ENCODE data around the gene TRIM71. TPM values are rescaled to one million over a fixed set of nuclear protein-coding genes. Genes with fewer than 3 reads are reported as not detected.
"Not testable (repeated sequence)": the region's sequence is repeated elsewhere in the genome, so short reads cannot be mapped to it uniquely, and the experiment has no call there.

TRIM71 gene
- total RNA-seq, 1 experiment from 2014 or later: not detected

- DNase-seq (ENCODE audit: extremely low read depth, low read depth): no peak
Measured at GRCh38 chr3:32818970-32819511, 1.2 kb downstream of the TRIM71 start.

- no peak for DNase-seq (ENCODE audit: extremely low read depth, low read depth)
Measured at GRCh38 chr3:32819551-32820348, 2.0 kb downstream of the TRIM71 start.

DNA sequence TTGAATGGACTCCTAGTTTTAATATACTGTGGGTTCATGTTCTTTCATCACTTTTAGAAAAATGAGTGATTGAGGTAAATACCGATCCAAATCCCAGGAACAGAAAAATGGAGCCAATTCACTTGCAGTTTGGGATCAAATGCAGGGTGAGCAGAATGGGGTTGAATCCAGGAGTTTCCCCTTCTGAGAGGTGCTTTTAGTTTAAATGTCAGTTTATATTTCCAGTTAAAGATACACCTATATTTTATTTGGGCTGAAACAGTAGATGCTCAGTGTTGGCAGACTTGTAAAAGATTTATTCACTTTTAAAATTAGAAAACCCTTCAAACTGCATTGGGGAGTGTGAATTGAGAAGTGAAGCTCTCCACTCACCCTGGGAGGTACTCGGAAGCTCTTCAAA, 2.6 kb downstream of the TRIM71 start:
- DNase-seq (ENCODE audit: extremely low read depth, low read depth): no peak

DNA sequence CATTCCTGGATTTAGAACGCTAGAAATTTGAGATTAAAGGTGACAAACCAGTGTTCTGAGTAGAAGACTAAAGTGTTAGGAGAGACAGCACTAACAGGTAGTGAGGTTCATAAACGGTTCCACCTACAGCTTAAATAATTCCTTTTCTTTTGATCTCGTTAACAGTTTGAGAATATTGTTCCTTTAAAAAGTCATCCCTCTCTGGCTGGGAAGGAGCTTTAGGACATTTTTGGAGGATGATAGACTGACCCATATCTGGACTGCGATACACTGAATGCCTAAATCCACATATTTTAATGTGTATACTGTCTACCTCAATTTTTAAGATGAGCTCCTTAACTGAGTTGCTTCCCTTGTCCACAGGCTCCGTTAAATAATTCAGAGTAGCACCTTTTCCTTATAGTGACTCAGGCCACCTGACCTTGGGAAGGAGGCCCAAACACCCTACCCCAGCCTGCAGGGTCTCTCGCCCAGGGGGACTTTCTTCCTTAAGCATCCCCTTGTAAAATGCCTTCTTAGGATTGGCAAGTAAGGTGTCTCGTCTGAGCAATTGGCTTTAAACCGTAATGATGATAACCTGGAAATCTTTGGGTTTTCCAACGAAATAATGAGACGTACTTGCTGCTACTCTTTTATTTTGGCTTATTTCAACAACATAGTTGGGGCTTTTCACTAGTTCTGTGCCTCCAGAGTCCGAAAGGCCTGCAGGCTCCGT, 3.3 kb downstream of the TRIM71 start:
- DNase-seq (ENCODE audit: extremely low read depth, low read depth): no peak

DNA sequence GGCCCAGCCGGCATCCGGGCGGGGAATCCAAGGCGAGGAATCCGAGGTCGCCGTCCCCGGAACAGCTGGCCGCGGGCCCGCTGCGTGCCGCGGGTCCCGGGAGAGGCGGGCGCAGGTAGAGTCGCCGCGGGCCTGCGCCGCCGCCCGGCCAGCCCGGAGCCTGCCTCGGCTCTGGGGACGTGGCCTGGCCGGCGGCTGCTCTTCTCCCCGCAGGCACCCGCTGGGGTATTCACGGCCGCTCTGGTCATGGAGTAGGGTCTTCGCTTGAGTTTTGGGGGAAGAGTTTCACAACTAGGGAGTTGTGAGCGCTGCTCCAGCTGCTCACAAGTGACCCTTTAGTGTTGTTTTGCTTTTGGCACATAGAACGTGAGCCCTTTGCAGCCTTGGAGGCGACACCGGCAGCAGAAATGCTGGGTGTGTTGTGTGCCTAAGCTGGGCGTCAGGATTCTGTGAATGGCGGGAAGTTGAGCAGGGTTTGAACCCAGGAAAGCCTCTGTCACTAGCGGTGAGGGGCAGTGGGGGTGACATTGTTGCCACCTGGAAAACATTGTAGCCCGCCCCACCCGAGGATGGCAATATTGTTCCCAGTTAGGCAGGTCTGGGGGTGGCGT, 4.0 kb downstream of the TRIM71 start:
- DNase-seq (ENCODE audit: extremely low read depth, low read depth): no peak

DNA sequence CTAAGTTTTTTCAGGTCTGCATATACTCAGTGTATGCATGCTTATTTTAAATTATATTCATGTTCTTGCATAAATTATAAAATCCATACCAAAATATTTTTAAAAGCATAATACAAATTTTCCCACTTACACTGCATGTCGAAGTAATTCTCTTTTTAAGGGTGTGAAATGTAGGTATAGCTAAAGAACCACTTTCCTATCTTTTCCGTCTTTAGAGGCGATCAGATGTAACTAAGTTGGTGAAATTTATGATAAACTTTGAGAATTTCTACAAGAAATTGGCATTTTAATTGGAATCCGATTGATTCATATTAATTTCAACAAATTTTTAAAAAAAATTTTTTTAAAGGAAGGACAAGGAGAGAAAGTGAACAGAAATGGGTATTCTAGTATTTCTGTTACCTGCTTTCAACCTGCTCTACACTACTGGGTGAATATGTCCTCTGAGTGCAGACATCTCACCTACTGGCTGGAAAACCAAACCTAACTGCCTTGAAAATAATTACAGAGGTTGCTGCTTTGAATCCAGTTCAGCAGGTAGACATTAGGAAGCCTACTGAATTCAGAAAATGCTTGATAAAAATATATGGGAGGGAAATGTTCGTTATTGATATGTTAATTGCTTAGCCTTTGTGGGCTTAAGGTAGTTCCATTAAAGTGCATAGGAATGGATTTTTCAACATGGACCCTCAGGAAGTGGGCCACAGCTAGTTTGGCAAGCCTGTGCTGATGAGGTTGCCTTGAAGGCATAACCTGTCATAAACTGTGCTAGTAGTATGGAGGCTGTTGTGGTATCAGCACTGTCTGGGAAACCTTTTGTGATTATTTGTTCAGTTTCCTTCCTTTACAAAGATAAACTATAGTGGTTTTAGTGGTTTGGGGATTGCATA, 5.1 kb downstream of the TRIM71 start:
- DNase-seq (ENCODE audit: extremely low read depth, low read depth): no peak

DNA sequence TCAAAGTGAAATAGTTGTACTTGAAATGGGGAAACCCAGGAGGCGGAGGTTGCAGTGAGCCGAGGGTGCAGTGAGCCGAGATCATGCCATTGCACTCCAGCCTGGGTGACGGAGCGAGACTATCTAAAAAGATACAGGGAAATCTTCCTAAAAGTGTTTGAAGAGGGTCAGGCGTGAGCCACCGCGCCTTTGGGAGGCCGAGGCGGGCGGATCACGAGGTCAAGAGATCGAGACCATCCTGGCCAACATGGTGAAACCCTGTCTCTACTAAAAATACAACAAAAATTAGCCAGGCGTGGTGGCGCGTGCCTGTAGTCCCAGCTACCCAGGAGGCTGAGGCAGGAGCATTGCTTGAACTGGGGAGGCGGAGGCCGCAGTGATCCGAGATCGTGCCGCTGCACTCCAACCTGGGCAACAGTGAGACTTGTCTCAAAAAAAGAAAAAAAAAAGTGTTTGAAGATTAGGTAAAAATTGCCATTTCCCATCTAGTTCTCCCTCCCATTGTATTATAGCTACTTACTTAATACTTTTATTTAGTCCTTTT, 5.9 kb downstream of the TRIM71 start:
- not testable (repeated sequence) for DNase-seq (ENCODE audit: extremely low read depth, low read depth)

DNA sequence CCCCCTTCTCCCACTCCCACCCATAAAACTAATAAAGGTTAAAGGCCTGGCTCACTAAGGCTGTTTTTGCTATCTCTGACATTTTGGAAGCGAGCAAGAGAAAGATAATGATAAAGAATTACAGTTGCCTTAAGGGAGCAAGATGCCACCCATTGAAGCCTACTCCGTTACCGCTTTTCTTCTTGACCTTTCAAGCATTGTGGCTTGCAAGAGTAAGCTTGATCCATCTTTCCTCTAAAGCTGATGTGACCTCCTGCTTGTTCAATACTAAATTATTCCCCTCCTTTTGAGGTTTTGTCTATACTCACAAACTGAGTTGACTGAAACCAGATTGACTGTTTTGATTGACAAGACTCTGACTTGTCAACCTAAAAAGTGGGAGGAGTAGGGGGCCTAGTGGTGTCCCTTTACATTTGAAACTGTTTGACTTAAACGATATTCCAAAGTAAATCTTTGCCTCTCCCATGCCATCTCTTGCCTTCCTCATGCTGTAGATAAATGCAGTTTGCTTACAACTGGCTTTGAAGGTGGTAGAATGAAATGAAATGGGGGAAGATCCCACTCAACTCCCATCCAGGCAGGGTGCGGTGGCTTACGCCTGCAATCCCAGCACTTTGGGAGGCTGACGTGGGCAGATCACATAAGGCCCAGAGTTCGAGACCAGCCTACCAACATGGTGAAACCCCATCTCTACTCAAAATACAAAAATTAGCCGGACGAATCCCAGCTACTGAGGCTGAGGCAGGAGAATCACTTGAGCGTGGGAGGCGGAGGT, 8.0 kb downstream of the TRIM71 start:
- DNase-seq (ENCODE audit: extremely low read depth, low read depth): no peak

DNA sequence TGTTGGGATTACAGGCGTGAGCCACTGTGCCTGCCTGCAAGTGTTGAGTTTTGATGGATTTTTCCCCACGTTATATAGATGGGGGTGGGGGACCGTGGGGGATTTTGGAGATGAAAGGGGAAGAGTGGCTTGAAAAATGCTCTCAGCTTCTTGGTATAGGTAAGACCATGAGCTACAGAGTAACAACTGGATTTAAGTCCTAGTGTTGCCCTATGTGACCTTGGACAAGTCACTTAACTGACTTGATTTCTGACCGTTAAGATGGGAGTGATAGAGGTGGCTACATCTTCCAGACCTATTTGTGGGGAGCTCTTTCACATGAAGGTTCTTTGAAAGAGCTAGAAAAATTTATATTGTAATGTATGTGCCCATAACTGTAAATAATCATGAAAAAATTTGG, 13.3 kb downstream of the TRIM71 start:
- DNase-seq (ENCODE audit: extremely low read depth, low read depth): no peak

DNA sequence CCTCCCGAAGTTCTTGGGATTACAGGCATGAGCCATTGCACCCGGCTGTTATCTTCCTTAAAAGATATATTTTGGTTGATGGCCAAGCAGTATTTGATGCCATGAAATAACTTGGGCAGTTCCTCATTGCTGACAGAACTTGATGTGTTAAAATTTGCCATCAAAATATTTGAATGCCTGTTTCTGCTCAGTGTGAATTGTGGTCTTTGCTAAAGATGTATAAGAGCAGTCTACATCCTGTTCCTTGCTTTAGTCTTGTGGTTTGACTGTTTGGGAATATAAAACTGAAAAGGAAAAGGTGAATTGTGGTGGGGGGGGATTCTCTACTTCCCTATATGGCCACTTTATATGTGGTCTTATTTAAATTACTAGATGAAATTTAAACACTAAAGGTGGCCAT, 14.0 kb downstream of the TRIM71 start:
- DNase-seq (ENCODE audit: extremely low read depth, low read depth): no peak

DNA sequence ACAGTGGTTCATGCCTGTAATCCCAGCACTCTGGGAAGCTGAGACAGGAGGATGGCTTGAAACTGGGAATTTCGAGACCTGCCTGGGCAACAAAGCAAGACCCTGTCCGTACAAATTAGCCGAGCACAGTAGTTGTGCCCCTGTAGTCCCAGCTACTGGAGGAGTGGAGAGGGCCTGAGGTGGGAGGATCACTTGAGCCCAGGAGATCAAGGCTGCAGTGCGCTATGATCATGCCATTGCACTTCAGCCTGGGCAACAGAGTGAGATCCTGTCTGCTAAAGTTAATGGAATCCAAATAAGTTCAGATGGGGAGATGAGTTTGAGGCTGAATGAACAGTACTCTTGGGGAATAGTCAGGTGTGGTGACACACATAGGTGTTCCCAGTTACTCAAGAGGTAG, 14.4 kb downstream of the TRIM71 start:
- DNase-seq (ENCODE audit: extremely low read depth, low read depth): no peak

DNA sequence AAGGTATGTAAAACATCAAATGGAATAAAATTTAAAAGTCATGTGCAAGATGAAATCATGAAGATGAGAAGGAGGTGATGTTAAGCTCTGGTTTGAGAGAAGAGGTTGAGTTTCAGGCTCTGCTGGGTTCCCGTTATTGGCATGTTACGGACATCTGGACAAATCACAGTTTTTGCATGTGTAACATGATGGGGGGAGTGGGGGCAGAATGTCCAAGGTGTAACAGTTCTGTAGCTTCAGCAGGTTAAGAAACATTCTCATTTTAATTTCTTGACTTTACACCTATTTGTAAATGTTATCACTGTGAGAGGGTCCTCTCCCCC, 17.2 kb downstream of the TRIM71 start:
- DNase-seq (ENCODE audit: extremely low read depth, low read depth): no peak

DNA sequence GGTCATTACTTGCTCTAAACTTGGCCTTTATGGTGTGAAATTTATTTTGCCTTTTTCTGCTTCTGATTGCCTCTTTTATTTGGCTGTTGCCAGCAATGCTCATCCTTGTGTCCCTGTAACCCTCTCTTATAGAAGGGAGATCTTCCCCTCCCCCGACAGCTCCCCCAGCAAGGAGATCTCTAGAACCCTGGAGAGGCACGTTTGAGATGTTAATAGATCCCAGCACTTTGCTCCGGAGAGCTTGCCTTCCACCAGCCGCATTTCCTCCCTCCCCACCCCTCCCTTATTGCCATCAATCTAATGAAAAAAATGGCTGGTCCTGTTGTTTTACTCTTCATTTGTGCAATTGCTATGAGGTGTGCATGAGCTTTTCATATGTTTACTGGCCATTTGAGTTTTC, 18.2 kb downstream of the TRIM71 start:
- DNase-seq (ENCODE audit: extremely low read depth, low read depth): no peak

DNA sequence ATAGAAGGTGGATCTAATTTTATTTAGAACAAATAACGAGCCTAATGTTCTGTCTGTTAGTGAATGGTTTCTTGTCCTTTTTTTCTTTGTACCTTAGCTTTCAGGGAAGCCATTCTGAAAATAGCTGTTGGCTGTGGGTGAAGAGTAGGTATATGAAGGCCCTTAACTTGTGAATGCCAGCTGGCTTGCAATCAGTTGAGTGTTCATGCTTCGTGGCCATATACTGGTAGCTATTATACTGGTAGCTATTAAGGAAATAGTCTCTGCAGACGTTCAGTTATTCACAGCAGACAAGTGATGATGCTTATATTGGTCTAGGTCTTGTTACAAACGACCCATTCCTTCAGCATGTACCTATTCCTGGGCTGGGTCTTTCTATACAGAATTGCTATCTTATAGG, 18.8 kb downstream of the TRIM71 start:
- no peak for DNase-seq (ENCODE audit: extremely low read depth, low read depth)

GRCh38 chr3:32837366-32837765, 19.6 kb downstream of the TRIM71 start:
- DNase-seq (ENCODE audit: extremely low read depth, low read depth): no peak

DNA sequence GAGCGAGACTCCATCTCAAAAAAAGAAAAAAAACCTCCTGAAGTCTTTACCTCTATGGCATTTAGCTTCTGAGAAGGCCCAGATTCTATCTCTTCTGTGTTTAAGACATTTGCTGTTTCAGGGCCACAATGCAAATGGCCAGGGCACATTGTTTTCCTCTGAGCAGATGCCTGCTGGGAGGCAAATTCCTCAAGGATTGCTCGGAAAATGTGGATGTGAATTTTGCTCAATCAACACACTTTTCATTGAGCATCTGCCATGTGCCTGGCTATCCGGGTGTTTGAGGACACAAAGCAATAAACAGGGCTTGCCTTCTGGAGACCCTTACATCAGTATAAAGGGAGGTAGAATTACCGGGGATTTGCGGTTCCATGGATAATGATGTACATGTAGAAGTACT, 20.0 kb downstream of the TRIM71 start:
- DNase-seq (ENCODE audit: extremely low read depth, low read depth): no peak

DNA sequence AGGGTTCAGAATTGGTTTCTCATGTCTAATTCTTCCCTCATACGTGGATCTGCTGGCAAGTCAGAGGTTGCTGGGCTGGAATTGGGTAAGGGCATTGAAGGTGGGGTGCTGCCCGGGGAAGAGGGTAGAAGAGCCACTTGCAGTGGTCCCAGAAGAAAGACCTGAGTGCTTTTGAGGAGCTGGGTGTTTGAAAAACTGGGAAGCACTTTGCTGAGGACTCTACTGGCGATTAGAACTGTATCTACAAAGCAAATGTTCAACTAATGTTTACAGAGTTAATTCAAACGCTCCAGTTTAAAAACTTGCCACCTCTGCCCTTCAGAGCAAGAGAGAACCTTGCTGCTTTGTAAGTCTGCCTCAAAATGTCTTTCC, 21.9 kb downstream of the TRIM71 start:
- no peak for DNase-seq (ENCODE audit: extremely low read depth, low read depth)

GRCh38 chr3:32840086-32840841, 22.5 kb downstream of the TRIM71 start:
- DNase-seq (ENCODE audit: extremely low read depth, low read depth): no peak

DNA sequence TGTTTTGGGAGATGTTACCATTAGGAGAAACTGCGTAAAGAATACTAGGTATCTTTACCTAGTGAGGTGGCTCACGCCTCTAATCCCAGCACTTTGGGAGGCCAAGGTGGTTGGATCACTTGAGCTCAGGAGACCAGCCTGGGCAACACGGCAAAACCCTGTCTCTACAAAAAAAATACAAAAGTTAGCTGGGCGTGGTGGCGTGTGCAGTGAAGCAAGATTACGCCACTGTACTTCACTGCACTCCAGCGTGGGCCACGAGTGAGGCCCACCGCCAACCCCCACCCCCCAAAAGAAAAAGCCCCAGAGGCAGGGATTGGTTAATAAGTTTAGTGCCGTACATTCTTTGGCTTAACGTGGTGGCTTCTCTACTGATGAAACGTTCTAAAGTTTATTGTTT, 23.5 kb downstream of the TRIM71 start:
- DNase-seq (ENCODE audit: extremely low read depth, low read depth): no peak
